Choroid plexus epithelial cell (primary cell): Measurements from ENCODE around the gene BTBD9.

Experiments used
- DNase-seq: peaks from one replicate; pipeline ENCODE4 v3.0.0-alpha.2; 2010; ENCODE audit warnings: low read depth
- H3K4me3 ChIP-seq: 2 replicates; pipeline ENCODE4 v1.5.1; 2011; ENCODE audit warnings: low read depth, mild to moderate bottlenecking, control low read depth, low read length, moderate library complexity
- CTCF ChIP-seq: conservative IDR thresholded peaks from 2 replicates; pipeline ENCODE4 v1.5.1; 2011; ENCODE audit warnings: low read depth, mild to moderate bottlenecking, control low read depth, inconsistent platforms, low read length, moderate library complexity

BTBD9 gene

DNA sequence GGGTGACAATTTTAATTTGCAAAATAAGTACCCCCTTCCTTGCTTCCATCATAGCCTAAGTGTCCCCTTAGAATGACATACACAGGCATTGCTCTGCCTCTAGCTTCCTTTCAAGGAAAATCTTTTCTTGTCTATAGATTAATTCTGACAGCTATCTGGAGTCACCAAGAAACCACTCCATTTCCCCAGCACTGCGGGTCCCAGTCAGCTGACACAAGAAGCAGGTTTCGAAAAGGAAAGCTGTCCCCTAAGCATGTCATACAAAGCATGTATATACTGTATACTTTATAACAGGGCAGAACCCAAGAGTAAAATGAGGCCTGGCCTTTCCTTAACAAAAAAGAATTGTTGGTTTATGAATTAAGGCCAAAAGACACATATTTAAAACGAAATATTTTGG is 273.5 kb downstream of the BTBD9 start:
- H3K4me3 ChIP-seq, result no peak overlapping the region
- no peak for TF ChIP-seq CTCF
- no peak for DNase-seq

GRCh38 chr6:38364775-38365174 is 275.0 kb downstream of the BTBD9 start:
- DNase-seq, result no peak
- no peak for TF ChIP-seq CTCF
- H3K4me3 ChIP-seq, result no peak overlapping the region

- no peak for DNase-seq
- no peak for TF ChIP-seq CTCF
- no peak overlapping the region for H3K4me3 ChIP-seq
These were observed 275.6 kb downstream of the BTBD9 start for GRCh38 chr6:38364127-38364526.

DNA sequence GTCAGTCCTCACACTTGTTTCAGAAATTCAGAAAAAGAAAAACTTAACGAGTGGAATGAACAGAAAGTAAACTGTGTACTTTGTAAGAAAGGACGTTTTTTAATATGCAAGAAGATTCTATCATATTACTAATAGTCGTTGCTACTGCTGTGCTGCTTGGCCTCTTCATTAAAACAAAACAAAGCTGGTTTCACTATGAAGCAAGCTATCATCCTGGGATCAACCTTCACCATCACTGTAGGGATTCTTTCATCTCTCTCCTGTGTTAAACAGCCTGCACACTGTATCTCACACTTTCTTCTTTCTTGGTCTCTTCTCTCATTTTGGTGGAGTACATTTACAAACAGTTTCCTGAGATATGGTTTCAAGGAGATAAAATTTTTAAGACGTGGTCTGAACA is 284.2 kb downstream of the BTBD9 start:
- H3K4me3 ChIP-seq, result no peak overlapping the region
- no peak for TF ChIP-seq CTCF
- no peak for DNase-seq

- TF ChIP-seq CTCF, result no peak
- no peak overlapping the region for H3K4me3 ChIP-seq
- DNase-seq, result no peak
These were observed 284.8 kb downstream of the BTBD9 start for GRCh38 chr6:38354905-38355304.

- no peak overlapping the region for H3K4me3 ChIP-seq
- TF ChIP-seq CTCF, result no peak
- no peak for DNase-seq
These were observed 285.7 kb downstream of the BTBD9 start for GRCh38 chr6:38354037-38354381.

DNA sequence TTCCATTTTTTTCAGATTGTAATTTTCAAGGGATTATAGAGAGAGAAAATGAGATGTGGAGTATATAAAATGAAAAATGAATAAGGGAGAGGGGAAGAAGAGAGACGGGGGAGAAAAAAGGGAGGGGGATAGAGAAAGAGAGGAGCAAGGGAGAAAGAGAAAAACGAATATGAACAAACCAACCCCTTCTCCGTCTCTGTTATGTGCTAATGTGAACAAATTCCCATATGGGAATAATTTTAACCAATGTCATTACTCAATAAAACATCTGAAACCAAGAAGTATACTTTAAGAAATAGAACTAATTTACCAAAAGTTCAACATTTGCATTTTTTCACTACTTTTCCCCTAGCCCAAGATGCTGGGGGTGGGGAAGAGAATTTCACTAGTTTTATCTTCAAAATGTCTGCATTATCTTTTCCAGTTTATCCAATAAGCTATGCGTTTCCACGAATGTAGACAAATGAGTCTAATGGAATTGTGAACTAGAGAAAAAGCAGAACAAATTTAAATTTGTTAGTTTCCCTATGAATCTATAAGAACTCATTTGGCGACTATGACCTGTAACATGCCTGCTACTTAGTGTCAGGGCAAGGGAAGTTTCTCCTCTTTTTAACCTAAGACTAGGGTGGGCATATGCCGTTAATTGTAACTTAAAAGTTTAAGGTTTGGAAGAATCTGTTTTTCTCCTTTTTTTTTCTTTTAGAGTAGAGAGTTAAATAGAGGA is 286.3 kb downstream of the BTBD9 start:
- H3K4me3 ChIP-seq, result no peak overlapping the region
- no peak for TF ChIP-seq CTCF
- DNase-seq, result no peak
